KOPT-K1 (cell line): ENCODE measurements around the gene ACADL.
A peak's percentile ranks its signal among the peaks of the same experiment; 100 is the strongest.

ENCODE experiments used
- H3K27ac ChIP-seq: fragments of 200-600 bp; sonication (generic); 2 replicates; pipeline ENCODE4 v1.5.1; 2016; ENCODE audit warnings: antibody characterized with exemption, mild to moderate bottlenecking, low read depth, low read length; ENCODE audit not compliant: poor library complexity, severe bottlenecking
- H3K36me3 ChIP-seq: fragments of 200-600 bp; sonication (generic); 2 replicates; pipeline ENCODE4 v1.5.1; 2017; ENCODE audit warnings: antibody characterized with exemption, mild to moderate bottlenecking, low read length, moderate library complexity; ENCODE audit not compliant: insufficient read depth
- H3K9me3 ChIP-seq: fragments of 200-600 bp; sonication (generic); 2 replicates; pipeline ENCODE4 v1.5.1; 2017; ENCODE audit warnings: antibody characterized with exemption, low read length, mild to moderate bottlenecking; ENCODE audit not compliant: insufficient read depth, poor library complexity, severe bottlenecking

The ACADL gene

GRCh38 chr2:210169516-210170195 lies 55.6 kb downstream of the ACADL start:
- H3K36me3 ChIP-seq = no peaks in the 10 kb centered on the region
- no peaks in the 10 kb centered on the region for H3K9me3 ChIP-seq
- peak overlapping the region; percentile 95 for H3K27ac ChIP-seq

DNA sequence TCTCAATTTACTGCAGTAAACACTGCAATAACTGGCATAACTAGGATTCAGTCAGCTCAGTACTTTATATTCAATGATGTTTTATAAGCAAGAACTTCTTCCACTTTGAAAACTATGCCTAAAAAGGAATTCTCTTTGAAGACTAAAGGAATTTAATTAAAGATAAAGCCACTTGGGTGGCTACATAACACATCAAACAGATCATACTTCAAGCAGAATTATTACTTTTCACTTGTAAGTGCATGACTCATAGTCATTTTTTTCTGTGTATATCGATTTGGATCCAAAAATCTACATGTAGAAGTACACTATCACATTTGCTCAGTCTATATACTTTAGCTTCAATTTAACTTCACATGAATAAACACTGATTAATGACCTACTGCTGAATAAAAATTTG lies 58.0 kb downstream of the ACADL start:
- no peaks in the 10 kb centered on the region for H3K9me3 ChIP-seq
- no peak overlapping the region for H3K27ac ChIP-seq
- H3K36me3 ChIP-seq = no peaks in the 10 kb centered on the region

GRCh38 chr2:210162466-210163124 lies 62.7 kb downstream of the ACADL start:
- Histone ChIP-seq H3K36me3 (no peaks in the 10 kb centered on the region), H3K27ac (no peak overlapping the region), H3K9me3 (no peaks in the 10 kb centered on the region)

DNA sequence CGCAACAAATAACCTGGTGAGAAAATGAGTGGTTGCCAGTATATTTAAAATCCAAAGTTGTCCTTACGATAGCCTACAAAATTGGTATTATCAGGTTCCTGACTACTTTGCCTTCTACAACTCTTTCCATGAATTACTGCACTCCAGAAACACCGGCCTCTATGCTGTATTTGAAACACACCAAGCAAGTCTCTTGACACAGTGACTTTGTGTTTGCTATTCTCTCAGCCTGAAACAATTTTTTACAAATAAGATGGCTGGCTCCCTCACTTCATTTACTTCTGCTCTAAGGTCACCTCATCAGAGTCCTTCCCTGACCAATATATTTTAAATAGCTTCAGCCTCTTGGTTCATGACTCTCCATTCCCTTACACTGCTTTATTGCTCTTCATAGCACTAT lies 66.2 kb downstream of the ACADL start:
- no peak overlapping the region for H3K27ac ChIP-seq
- H3K9me3 ChIP-seq = no peaks in the 10 kb centered on the region
- peaks cover 3% of the 10 kb centered on the region; the same call in 1 of the 2 replicates for H3K36me3 ChIP-seq

DNA sequence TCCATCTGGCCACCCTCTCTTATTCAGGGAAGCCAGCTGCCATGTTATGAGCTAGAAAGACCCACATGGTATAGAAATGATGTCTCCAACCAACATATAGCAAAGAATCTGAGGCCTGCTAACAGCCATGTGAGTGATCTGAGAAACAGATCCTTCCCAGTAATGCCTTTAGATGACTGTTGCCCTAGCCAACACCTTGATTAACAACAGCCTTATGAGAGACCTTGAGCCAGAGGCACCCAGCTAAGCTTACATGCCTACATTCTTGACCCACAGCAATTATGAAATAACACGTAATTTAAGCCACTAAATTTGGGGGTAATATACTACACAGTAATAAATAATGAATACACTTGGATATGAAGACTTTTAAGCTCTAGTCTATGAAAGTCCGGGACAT lies 67.0 kb downstream of the ACADL start:
- H3K27ac ChIP-seq = no peak overlapping the region
- H3K36me3 ChIP-seq = peaks cover 11% of the 10 kb centered on the region; the same call in 1 of the 2 replicates
- H3K9me3 ChIP-seq = no peaks in the 10 kb centered on the region

DNA sequence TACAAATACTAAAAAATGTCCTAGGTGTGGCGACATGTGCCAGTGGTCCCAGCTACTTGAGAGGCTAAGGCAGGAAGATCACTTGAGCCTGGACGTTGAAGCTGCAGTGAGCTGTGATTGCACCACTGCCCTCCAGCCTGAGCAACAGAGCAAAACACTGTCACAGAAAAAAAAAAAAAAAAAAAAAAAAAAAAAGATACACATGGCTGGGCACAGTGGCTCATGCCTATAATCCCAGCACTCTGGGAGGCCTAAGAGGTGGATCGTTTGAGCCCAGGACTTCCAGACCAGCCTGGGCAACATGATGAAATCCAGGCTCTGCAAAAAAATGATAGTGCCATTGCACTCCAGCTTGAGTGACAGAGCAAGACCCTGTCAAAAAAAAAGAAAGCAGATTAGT lies 67.7 kb downstream of the ACADL start:
- Histone ChIP-seq H3K27ac (no peak overlapping the region), H3K36me3 (peaks cover 11% of the 10 kb centered on the region; the same call in 1 of the 2 replicates), H3K9me3 (no peaks in the 10 kb centered on the region)

DNA sequence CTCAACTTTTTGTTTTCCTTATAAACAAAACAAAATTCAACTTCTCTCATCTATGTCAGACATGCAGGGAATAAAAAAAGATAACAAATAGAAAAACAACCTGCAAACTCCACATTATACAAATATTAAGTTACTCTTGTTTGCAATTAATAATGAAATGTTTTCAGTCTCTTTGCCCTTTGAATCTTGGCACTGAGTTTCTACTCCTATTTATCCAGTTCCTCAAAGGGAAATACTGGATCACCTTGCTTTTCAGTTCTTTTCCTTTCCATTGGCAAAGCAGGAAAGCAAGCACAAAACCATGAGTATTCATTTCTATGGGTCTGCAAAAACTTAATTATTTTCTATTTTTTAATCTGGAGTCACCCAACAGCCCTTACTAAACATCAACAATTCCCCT lies 77.6 kb downstream of the ACADL start:
- peaks cover 10% of the 10 kb centered on the region for H3K9me3 ChIP-seq
- no peak overlapping the region for H3K27ac ChIP-seq
- peaks cover 22% of the 10 kb centered on the region for H3K36me3 ChIP-seq
